GM18907 (cell line): ENCODE results near the gene IMP3.

Source experiments
- ATAC-seq: cut with Tn5 transposase; IDR thresholded peaks from one replicate; pipeline ENCODE4 v1.9.1; 2021; ENCODE audit warnings: mild to moderate bottlenecking, moderate library complexity; ENCODE audit not compliant: unreplicated experiment

The IMP3 gene

GRCh38 chr15:75625542-75626347, 14.3 kb downstream of the IMP3 start, which contains the start of gene SNUPN:
SNUPN (minus strand) TSS chr15:75625725; CDS start chr15:75621051, 4,674 bp downstream.
- peak; percentile 80 for ATAC-seq

GRCh38 chr15:75622505-75622904, 17.5 kb downstream of the IMP3 start:
- ATAC-seq = no peak

- ATAC-seq = no peak
These were observed 19.1 kb downstream of the IMP3 start for GRCh38 chr15:75620841-75621391.

GRCh38 chr15:75620058-75620820, 19.8 kb downstream of the IMP3 start:
- ATAC-seq = no peak

- ATAC-seq = no peak
These were observed 23.3 kb downstream of the IMP3 start for GRCh38 chr15:75616766-75617165.

GRCh38 chr15:75606711-75607699, 33.0 kb downstream of the IMP3 start:
- no peak for ATAC-seq

- ATAC-seq = no peak
These were observed 34.0 kb downstream of the IMP3 start for GRCh38 chr15:75606026-75606425.

GRCh38 chr15:75599401-75599800, 40.6 kb downstream of the IMP3 start:
- no peak for ATAC-seq

GRCh38 chr15:75598361-75598760, 41.7 kb downstream of the IMP3 start:
- no peak for ATAC-seq

- no peak for ATAC-seq
These were observed 42.2 kb downstream of the IMP3 start for GRCh38 chr15:75597667-75598341.

- ATAC-seq = no peak
These were observed 43.2 kb downstream of the IMP3 start for GRCh38 chr15:75596703-75597345.

- ATAC-seq = no peak
These were observed 45.7 kb downstream of the IMP3 start for GRCh38 chr15:75594276-75594675.

- no peak for ATAC-seq
These were observed 48.2 kb downstream of the IMP3 start for GRCh38 chr15:75591655-75592364.

- ATAC-seq = no peak
These were observed 49.8 kb downstream of the IMP3 start for GRCh38 chr15:75590239-75590638.
